Hematopoietic multipotent progenitor cell treated with erythropoietin and hydrocortisone succinate and interleukin-3 and kit ligand, for 15 days (in vitro differentiated cells): ENCODE measurements around the gene AUTS2.

Experiments used
- DNase-seq: peaks from one replicate; pipeline ENCODE4 v3.0.0-alpha.2; 2015; ENCODE audit warnings: low spot score

The AUTS2 gene

DNA sequence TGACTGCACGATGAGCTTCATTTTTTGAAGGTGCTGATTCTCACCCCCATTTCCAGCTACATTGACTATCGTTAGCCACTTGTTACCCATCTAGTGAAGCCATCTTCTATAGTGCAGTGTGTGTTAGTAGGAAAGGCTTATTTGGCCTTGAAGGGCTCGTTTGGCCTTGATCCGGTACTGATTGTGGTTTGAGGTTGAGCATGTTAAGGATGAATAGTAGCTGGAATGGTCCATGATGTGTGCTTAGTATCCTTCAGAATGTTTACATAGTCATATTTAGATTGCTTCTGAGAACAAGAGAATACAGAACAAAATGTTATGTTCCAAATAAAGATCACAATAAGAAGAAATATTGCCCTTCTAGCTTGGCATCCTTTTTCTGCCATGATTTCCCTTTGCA is 591.5 kb downstream of the AUTS2 start:
- DNase-seq: no peak

DNA sequence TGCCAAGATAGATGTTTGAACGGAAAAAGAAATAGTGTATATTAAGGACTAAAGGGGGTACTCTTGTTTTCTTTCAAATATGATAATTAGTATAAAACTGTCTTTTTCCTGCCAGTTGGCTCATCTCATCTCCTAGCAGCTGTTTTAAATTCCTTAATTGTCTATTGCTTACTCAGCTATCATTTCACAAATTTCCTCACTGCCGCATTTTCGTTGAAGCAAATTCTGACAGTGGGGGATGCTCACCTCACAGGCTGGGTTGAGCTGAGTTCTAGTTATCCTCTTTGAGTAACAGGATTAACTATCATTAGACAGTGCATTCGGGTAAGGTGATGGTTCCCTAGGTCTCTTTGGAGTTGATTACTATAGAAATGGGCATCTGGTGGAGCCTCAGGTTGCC is 592.0 kb downstream of the AUTS2 start:
- no peak for DNase-seq

DNA sequence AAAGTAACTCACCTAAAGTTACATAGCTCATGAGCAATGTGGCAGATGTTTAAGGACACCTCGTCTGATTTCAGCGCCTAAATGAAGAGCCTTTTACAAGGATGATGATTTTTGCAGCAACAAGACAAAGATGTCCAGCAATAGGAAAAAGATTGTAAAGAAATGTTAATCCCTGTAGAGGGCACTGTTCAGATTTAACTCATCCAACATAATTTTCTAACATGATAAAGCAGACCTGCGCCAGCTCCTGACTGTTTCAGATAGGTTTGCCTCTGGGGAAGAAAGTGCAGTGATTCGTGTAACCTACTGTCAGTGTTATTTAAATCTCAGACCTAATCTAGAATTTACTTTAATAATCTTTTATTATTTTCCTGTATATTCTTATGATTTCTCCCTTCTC is 595.2 kb downstream of the AUTS2 start:
- DNase-seq: no peak

DNA sequence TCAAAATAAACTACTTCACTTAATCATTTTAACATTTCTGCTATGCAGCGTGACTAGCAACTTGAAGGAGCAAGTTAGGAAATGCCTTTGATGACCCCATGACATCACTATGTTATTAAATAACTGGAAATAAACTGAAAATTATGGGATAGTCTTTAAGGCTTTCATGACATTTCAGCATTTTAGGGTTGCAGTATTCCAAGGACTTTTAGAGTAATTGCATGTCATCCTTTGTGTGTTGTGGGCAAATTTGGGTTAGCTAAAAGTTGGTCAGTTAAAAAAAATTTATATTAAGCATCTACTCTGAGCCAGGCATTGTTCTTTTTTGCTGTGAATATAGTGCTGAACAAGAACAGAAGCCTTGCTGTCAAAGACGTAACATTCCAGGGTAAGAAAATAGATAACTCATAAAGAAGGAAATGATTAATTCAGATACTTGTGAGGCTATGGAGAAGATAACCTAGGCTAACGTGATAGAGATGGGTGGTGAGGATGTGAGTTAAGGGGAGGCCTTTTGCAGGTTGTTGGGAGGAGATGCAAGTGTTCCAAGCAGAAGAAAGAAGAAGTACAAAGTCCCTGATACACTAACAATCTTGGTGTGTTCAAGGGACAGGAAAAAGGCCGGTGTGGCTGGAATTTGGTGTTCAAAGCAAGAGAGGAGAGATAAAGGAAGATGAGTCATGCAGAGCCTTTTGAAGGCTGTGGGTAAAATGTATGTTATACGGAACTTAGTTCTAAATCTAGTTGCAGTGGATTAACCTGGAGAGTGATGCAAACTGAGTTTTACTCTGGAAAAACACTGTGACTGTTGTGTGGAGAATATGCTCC is 610.2 kb downstream of the AUTS2 start:
- no peak for DNase-seq

DNA sequence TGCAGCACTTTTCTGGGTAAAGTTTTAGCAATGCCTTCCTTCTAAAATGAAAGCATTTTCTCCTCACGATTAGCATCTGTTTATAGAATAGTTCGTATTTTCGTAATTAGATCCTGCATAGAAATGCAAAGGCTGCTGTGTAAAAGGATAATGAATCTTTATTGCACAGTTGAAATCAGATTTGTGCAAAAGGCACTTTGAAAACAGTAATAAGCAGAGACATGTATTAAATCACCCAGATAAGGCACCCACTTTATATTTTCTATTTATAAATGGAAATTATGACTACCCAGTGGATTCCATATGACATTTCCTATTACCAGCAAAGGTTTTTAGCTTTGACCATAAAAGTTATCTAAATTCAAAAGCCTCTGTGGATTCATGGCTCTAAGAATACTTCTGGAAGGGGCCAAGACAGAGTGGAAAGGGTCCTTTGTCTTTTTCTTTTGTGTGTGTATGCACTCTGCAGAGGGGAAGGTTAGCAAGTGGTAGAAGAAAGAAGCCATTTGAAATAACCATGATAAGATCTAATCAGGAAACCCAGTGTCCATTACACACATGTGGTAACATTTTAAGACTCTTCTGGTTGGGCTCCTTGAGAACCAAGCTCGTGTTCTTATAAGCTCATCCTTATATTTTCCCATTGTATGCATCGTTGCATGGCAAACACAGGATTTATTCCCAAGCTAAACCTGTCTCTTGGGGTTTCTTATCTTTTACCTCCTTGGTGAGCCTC is 612.1 kb downstream of the AUTS2 start:
- no peak for DNase-seq

DNA sequence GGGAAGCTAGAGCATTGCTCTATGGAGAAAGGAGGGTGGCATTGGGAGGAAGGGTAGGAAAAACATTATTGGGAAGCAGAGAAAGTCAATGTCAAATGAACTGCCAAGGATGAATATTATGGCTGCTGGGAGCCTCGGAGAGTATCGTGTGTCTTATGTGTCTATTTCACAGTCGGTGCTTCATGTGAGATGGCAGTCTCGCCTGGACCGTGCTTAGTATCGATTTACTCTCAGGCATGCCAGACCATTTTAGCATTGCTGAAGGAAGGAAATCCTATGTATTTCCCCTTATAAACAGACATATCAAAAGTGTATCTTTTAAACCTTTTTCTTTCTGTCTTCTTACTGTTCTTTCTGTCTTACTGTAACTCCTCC is 612.6 kb downstream of the AUTS2 start:
- no peak for DNase-seq

DNA sequence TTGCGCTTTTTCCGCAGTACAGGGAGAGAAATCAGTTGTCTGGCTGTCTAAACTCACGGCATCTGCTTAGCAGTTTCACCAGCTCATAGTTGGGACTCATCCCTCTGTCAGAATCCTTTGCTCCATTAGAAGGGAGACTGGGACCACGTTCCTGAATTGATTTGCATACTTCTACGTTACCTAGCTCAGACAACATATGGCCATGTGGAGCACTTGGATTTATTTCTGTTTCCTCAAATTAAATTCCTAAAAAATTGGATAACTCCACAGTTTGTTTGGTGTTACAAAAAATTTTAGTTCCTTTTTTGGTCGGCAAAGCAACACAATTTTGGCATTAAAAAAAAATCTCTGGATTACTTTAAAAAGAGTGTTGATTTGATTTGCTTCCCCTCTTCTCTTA is 614.0 kb downstream of the AUTS2 start:
- no peak for DNase-seq

DNA sequence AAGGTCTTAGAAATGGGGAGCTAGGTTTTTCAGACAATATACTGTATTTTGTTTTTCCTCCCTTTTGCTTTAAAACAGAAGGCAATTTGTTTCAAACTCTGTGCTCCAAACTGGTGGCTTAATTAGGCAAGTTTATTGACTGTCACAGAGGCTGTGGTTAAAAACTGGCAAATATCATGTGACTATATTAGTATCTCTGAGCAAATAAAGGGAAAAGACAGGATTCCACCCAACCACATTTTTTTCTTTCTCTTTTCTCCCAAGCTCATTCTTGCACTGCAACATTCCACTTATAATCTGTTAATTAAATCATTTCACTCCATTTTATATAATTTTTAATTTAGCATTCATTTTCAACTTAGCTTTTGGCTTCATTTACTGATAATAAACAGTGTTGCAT is 615.8 kb downstream of the AUTS2 start:
- DNase-seq: no peak

DNA sequence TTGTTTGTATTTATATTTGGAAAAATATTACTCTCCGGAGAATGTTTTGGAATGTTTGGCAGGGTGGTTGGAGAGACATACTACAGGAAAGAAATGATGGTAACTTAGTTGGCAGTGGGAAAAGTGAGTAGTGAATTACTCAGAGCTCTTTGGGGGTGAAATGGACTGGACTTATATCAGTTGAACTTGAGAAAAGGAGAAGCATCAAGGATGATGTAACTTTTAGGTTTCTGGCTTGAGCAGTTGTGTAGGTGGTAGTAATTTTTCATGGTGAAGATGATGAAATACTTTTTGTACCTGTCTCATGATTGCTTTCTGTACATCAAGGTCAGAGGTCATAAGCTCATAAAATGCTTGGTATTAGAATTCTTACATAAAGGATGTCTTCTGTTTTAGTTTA is 617.2 kb downstream of the AUTS2 start:
- no peak for DNase-seq

DNA sequence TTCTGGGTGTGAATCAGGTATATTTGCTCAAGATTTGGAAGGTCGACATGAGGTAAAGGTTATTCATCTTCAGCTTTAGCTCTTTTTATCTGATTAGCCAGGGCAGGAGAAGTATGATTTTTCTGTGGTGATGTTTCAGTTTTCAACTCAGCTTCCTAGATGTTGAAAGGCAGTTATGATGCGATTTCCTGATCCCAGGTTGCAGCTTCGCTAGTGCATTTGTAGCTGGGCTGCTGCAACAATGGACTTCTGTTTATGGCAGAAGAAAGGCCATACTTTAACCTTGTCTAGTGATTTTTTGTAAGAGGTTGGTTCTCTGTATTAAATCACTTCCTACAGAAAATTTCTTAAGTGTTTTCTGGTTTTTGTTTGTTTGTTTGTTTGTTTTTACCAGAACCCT is 619.3 kb downstream of the AUTS2 start:
- no peak for DNase-seq

DNA sequence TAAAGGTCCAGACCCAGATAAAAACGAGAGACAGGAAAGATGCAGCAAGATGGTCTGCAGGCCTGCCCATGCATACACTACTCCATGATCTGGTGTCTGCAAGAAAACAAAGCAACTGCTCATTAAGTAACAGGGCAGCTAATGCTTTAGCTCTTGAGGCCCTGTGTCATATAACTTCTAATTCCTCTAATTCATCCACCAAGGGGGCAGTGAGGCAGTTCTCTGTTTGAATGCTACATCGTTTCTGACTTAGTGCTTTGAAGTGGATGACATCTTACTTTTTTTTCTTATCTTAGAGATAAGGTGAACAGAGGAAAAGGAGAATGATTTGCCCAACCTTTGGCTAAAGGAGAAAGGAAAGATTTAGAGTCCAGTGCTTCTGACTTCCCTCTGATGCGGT is 619.7 kb downstream of the AUTS2 start:
- no peak for DNase-seq

DNA sequence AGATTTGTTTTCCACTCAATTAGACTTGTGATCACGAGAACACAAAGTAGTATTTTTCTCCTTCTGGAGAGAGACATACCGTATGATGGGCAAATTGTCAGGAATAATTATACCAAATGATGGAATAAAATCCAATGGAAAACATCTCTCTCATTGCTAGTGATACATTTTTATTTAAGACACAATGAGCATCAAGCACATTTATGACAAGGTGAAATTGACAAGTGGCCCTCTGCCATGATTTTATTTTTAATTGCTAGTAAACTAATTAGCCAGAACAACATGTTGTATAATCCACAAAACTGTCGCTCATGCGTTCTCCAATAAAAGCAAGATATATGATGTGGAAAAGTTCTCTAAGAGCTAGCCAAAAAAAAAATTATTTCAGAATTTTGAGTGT is 620.8 kb downstream of the AUTS2 start:
- DNase-seq: no peak

DNA sequence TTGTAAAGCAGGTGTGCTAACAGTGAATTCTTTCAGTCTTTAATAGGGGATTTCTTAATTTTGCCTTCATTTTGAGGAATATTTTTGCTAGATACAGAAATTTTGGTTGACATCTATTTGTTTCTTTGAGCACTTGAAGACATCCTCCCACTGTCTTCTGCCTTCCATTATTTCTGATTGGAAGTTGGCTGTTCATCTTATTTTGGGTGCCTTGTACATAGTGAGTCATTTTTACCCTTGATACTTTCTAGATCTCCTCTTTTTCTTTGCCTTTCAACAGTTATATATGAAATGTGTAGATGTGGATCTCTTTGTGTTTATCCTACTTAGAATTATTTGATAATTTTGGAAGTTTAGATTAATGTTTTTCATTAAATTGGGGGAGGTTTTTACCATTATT is 631.0 kb downstream of the AUTS2 start:
- DNase-seq: no peak

DNA sequence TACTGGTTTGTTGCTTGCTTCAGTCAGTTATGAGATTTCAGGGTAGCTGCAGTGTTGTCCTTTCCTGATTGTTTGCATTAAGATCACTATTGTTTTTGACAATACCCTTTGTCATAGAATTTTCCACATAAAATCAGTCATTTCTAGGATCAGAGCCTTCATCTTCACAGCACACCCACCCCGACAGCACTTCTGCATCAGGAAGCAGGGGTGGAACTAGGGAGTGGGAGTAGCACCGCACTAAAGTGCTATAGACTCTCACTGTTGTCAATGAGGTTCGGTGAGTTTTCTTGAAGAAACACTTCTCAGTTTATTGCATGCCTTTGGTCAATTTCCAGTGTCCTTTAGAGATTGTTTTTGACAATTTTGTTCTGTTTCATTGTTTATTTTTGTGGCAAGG is 632.5 kb downstream of the AUTS2 start:
- no peak for DNase-seq

DNA sequence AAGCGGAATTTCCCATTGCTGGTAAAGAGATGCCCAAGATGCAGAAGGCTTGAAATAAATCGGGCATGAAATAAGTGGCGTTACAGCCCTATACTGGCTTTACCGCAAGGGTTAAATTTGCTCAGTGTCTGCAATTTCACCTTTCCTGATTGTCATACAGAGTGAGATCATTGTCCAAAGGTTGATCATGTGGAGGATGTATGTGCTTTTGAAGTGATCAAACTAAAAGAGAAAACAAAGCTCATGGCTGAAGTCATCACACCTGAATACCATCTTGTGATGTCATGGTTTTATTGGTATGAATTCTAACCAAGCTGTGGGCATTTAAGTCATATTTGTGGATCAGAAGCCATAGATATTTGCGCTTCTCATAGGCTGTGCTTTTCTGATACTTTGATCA is 635.5 kb downstream of the AUTS2 start:
- DNase-seq: no peak

DNA sequence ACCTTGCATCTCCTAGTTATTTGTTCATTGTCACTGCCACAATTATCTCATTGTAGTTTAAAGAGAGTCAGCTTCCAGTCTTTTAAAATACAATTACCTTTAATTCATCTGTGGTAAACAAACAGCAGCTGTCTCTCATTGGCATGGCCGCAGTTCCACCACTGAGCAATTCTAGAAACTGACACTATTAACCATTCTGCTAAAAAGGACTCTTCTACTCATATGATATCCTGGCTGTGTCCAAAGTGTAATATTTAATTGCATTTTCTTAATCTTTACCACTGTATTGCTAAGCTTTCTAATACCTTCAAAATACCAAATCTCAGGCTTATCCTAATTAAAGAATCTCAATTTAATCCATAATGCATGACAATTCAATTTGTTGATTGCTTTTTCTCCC is 639.0 kb downstream of the AUTS2 start:
- no peak for DNase-seq

DNA sequence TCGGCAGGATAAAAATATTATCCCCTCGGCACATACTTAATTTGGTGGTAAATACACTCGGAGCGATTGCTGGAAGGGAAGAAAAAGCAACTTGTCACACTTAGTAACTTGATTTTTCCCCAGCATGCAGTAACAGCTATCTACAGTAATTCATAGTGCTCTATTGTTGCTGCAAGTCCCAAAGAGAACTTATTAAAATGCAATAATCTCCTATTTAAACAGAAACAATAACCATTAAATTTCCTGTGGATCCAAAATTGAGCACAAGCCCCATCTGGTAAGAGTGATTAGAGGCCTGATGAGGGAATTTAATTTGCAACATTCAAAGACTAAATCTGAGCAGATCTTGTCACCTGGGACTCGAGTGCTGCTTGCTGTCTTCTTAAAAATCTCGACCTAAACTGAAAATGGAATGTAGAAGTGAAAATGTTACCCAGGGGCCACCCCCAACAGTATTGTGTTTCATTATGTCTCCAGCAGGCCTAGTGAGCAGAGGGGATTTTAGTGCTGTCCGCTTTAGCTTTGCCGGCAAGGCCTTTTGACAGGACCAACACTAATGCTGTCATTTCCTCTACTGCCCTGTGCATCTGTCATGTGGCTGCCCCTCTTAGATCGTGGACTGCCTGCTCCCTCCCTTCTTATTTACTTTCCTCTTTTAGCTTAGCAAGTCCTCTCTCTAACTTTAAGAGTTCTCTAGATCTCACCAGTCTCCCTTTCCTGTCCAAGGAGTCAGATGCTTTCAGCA is 639.7 kb downstream of the AUTS2 start:
- no peak for DNase-seq

DNA sequence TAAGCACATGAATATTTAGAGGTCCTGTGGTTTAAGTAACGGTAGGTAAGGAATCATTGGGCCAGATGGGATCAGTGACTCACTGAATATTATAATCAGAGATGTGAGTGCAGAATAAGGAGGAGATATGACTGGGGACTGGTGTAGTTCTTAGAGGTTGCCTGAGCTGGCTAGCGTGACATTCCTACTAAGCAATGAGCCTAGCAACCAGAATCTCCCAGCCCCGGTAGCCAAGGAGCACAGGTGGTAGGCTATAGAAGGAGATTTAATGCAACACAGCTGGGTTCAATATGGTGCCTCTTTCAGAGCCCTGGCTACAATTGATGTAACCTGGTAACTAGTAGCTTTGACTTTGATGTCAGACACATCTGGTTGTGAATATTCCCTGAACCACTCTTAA is 641.6 kb downstream of the AUTS2 start:
- no peak for DNase-seq

DNA sequence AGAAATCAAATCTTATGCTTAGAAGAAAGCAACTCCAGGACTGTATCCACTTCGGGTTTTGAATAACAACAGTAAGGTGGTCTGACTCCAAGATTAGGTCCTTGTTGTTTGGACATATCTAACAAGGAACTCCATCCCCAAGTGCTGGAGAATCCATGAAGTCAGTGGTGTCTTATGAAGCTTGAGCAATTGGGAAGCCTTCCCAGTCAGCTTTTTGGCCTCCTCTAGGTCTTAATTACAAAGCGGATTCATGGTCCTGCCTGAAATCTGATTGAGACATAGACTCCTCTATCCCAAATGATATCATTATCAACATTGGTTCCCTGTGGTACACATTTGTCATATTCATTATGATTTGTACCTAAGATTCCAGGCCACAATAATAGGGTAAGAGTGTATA is 642.6 kb downstream of the AUTS2 start:
- DNase-seq: no peak

DNA sequence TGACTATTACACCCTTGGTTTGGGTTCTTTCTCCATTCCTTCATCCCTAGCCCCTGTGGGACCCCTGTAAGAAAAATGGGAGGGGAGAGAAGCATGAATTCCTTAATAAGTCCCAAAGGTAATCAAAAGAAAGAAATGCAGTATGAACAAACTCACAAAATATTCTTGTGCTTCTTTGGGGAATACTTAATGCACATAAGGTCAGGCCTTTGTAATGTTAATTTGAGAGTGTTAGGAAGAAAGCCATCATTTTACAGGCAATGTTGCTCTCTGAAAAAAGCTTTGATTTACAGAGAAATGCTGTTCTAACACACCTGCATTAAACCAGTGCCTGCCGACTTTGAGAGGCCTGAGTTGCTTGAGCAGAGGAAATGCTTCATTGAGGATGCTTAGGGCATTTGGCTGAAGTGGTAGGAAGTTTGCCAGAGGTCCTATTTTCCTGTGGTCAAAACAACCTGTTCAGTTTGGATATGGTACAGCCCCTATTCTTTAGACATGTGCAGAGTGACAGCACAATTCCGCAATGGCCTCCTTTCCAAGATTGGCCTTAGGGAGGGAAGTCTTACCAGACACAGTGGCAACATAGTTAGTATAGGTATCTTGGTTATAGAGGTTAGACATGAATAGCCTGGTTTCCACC is 643.4 kb downstream of the AUTS2 start:
- no peak for DNase-seq

DNA sequence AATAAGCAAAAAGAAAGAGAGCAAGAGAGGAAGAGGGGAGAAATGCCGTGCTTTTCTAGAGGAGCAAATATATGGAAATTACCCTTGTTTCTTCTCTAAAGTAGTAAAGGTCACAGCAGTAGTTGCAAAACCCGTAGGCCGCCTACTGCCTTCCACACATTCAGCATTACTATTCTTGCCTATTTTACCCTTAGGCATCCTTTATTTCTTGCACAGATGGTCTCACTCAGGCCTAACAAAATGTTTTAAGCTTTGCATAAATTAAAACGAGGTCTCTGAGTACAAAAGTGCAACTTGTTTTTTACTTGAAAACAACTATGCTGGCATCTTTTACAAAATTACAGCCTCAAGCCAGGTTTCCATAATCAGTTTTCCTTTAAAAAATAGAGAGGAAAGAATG is 644.6 kb downstream of the AUTS2 start:
- no peak for DNase-seq

DNA sequence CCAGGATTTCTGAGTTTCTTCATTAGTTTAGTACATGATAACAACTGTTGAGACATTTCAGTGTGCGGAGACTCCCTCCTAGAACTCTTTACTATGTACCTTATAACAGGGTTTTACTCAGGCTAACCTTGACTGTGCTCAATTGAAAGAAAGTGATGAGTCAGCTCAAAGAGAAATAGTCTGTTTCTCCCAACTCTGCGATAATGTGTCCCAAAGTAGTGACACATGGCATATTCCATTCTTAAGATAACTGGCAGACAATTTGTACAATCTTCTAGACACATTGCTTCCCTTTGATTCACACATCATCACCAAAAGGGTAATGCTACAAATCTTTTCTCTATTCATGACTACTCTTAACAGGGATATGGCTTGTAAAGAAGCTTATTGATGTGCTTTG is 645.2 kb downstream of the AUTS2 start:
- no peak for DNase-seq

DNA sequence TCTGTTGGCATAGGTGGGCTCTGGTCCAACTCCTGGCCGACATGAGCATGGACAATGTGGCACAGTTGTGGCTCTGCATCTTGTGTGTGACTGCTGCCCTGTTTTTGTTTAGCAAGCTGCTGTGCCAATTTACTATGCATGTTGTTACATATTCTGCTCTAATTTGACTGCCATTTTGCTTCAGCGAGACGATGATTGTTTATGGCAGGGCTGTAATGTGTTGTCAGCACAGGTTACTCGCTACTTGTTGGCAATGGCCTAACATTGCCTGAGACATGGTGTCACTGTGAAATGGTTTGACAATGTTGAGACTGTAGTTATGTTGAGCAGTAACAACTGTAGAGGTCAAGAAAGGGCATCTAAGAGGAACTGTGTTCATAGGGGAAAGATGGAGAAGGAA is 659.6 kb downstream of the AUTS2 start:
- DNase-seq: no peak
